ENCODE results near the gene CACNA1D. TPM values are rescaled to one million over a fixed set of nuclear protein-coding genes. Genes with fewer than 3 reads are reported as not detected.

The CACNA1D gene
- total RNA-seq, 4 donors from 2014 or later: 5.7 to 38.2 (median 20.0) TPM

DNA sequence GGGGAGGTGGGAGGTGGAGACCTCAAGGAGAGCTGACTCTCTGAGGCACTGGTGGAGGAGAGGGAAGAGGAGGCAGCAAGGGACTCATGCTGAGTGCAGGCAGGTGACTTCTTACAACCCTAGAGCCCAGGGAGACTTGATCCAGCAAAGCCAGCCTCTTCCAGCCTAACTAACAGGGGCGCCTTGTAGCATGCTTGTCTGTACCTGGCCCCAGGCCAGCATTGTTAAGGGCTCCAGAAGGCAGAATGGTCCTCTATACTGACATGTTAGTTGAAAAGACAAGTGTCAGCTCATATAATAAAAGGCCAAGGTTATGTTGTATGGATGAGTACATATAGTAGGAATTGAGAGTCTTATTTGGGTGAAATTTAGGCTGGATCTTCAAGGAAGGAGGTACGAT, 286.4 kb downstream of the CACNA1D start:
- no peak for TF ChIP-seq EP300 (IDR thresholded peaks at IDR 0.05)
- no peak for TF ChIP-seq POLR2A (IDR thresholded peaks at IDR 0.05)
- no peak for TF ChIP-seq CTCF (IDR thresholded peaks at IDR 0.05)
- Histone ChIP-seq H3K9me3 (no peaks in the 10 kb centered on the region), H3K36me3 (peaks cover 0 to 20% (median 0%) of the 10 kb centered on the region in 3 donors), H3K27ac (peak overlapping the region in 1 of 4 donors; percentile 10), H3K4me3 (no peak overlapping the region), H3K27me3 (no peaks in the 10 kb centered on the region), H3K4me1 (peaks cover 0 to 10% (median 1%) of the 10 kb centered on the region in 4 donors)
- 50 to 61% methylated on average over 2 of the region's 2 CpGs for WGBS, 2 donors
- no peak for DNase-seq (ENCODE audit: low spot score in 2 of 2)

DNA sequence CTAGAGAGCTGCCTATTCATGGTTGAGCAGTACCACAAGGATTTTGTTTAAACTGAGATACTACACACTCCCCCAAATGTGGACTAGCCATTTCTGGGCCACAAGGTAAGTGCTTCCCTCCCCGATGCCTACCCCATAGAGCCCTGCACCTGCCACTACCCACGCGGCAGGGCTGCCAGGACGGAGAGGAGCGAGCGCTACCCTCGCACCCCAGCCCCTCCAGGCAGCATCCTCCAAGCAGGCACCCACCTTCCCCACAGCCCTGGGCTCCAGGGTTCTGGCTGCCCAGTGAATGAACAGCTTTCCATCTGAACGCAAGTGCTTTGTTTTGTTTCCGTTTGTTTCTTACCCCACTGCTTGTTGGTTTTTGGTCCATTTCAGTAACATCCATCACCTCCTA, 292.6 kb downstream of the CACNA1D start:
- WGBS, 2 donors: 79 to 87% methylated on average over 9 of the region's 9 CpGs
- Histone ChIP-seq H3K4me1 (no peaks in the 10 kb centered on the region), H3K9me3 (no peaks in the 10 kb centered on the region), H3K27ac (no peak overlapping the region), H3K4me3 (no peak overlapping the region), H3K36me3 (peaks cover 0 to 20% (median 0%) of the 10 kb centered on the region in 3 donors), H3K27me3 (no peaks in the 10 kb centered on the region)
- DNase-seq (ENCODE audit: low spot score in 2 of 2): no peak
- no peak for TF ChIP-seq POLR2A (IDR thresholded peaks at IDR 0.05)
- no peak for TF ChIP-seq CTCF (IDR thresholded peaks at IDR 0.05)
- no peak for TF ChIP-seq EP300 (IDR thresholded peaks at IDR 0.05)

GRCh38 chr3:53788038-53788437, 293.6 kb downstream of the CACNA1D start:
- Histone ChIP-seq H3K27ac (no peak overlapping the region), H3K4me3 (no peak overlapping the region), H3K9me3 (no peaks in the 10 kb centered on the region), H3K27me3 (no peaks in the 10 kb centered on the region), H3K4me1 (no peaks in the 10 kb centered on the region), H3K36me3 (peaks cover 0 to 14% (median 0%) of the 10 kb centered on the region in 3 donors)
- 79 to 81% methylated on average over 5 of the region's 5 CpGs for WGBS, 2 donors
- DNase-seq (ENCODE audit: low spot score in 2 of 2): no peak
- TF ChIP-seq EP300 (IDR thresholded peaks at IDR 0.05): no peak
- no peak for TF ChIP-seq POLR2A (IDR thresholded peaks at IDR 0.05)
- TF ChIP-seq CTCF (IDR thresholded peaks at IDR 0.05): no peak

GRCh38 chr3:53789459-53789858, 295.0 kb downstream of the CACNA1D start:
- DNase-seq (ENCODE audit: low spot score in 2 of 2): no peak
- Histone ChIP-seq H3K27me3 (no peaks in the 10 kb centered on the region), H3K36me3 (peaks cover 0 to 5% (median 0%) of the 10 kb centered on the region in 3 donors), H3K4me3 (no peak overlapping the region), H3K9me3 (no peaks in the 10 kb centered on the region), H3K4me1 (no peaks in the 10 kb centered on the region), H3K27ac (no peak overlapping the region)
- WGBS, 2 donors: 90 to 92% methylated on average over 16 of the region's 16 CpGs
- TF ChIP-seq CTCF (IDR thresholded peaks at IDR 0.05) (no peak), EP300 (IDR thresholded peaks at IDR 0.05) (no peak), POLR2A (IDR thresholded peaks at IDR 0.05) (no peak)

GRCh38 chr3:53790470-53790869, 296.1 kb downstream of the CACNA1D start:
- Histone ChIP-seq H3K36me3 (no peaks in the 10 kb centered on the region), H3K4me3 (no peak overlapping the region), H3K27ac (no peak overlapping the region), H3K27me3 (no peaks in the 10 kb centered on the region), H3K4me1 (no peaks in the 10 kb centered on the region), H3K9me3 (no peaks in the 10 kb centered on the region)
- no peak for DNase-seq (ENCODE audit: low spot score in 2 of 2)
- no peak for TF ChIP-seq CTCF (IDR thresholded peaks at IDR 0.05)
- no peak for TF ChIP-seq EP300 (IDR thresholded peaks at IDR 0.05)
- TF ChIP-seq POLR2A (IDR thresholded peaks at IDR 0.05): no peak
- 91 to 96% methylated on average over 5 of the region's 5 CpGs for WGBS, 2 donors
